ENCODE results near the gene SLC17A3. TPM values are rescaled to one million over a fixed set of nuclear protein-coding genes. Genes with fewer than 3 reads are reported as not detected.

Gene SLC17A3
- total RNA-seq, 4 donors from 2014 or later, result 0.22 TPM; not detected in 3

- TF ChIP-seq CTCF (IDR thresholded peaks at IDR 0.05 in 4 of 5, conservative IDR thresholded peaks at IDR 0.05 in 1 of 5) (no peak), POLR2A (IDR thresholded peaks at IDR 0.05) (no peak)
- no peak overlapping the region for H3K27ac ChIP-seq
- ATAC-seq, result no peak
- DNase-seq, result no peak
- no peaks in the 10 kb centered on the region for H3K4me1 ChIP-seq
- no peak overlapping the region for H3K4me3 ChIP-seq
- intact Hi-C loops (cut with DNase I; ENCODE audit: low total_unique reads), result no loop called here
- H3K27me3 ChIP-seq, result no peaks in the 10 kb centered on the region
- in situ Hi-C loops (cut with MboI; ENCODE audit: low sequenced_read_pairs in 4 of 4), result no loop called here
- H3K9me3 ChIP-seq, result no peaks in the 10 kb centered on the region
- no peaks in the 10 kb centered on the region for H3K36me3 ChIP-seq
These were observed 41.4 kb downstream of the SLC17A3 start for GRCh38 chr6:25832670-25833069.

- H3K9me3 ChIP-seq, result no peaks in the 10 kb centered on the region
- no peak overlapping the region for H3K27ac ChIP-seq
- DNase-seq (no peak), ATAC-seq (no peak)
- no peaks in the 10 kb centered on the region for H3K4me1 ChIP-seq
- H3K36me3 ChIP-seq, result no peaks in the 10 kb centered on the region
- in situ Hi-C loops (cut with MboI; ENCODE audit: low sequenced_read_pairs in 4 of 4), result no loop called here
- intact Hi-C loops (cut with DNase I; ENCODE audit: low total_unique reads), result no loop called here
- H3K4me3 ChIP-seq, result no peak overlapping the region
- no peak for TF ChIP-seq CTCF (IDR thresholded peaks at IDR 0.05 in 4 of 5, conservative IDR thresholded peaks at IDR 0.05 in 1 of 5)
- TF ChIP-seq POLR2A (IDR thresholded peaks at IDR 0.05), result no peak
- H3K27me3 ChIP-seq, result no peaks in the 10 kb centered on the region
These were observed 41.8 kb downstream of the SLC17A3 start for GRCh38 chr6:25832307-25832662.

- TF ChIP-seq POLR2A (IDR thresholded peaks at IDR 0.05), result no peak
- no peak for TF ChIP-seq CTCF (IDR thresholded peaks at IDR 0.05 in 4 of 5, conservative IDR thresholded peaks at IDR 0.05 in 1 of 5)
- Histone ChIP-seq H3K36me3 (no peaks in the 10 kb centered on the region), H3K4me3 (no peak within 1 kb of the TSS), H3K27me3 (no peaks in the 10 kb centered on the region), H3K27ac (no peak within 1 kb of the TSS), H3K4me1 (no peaks in the 10 kb centered on the region), H3K9me3 (no peaks in the 10 kb centered on the region)
- DNase-seq (no peak), ATAC-seq (no peak)
- intact Hi-C loops (cut with DNase I; ENCODE audit: low total_unique reads), result no loop called here
- in situ Hi-C loops (cut with MboI; ENCODE audit: low sequenced_read_pairs in 4 of 4), result no loop called here
These were observed 42.3 kb downstream of the SLC17A3 start, which contains the start of gene SLC17A1 for GRCh38 chr6:25831532-25832306. Gene SLC17A1 (minus strand): TSS chr6:25832052. CDS start chr6:25830557, 1,495 bp downstream.

- in situ Hi-C loops (cut with MboI; ENCODE audit: low sequenced_read_pairs in 4 of 4), result no loop called here
- no peak for TF ChIP-seq CTCF (IDR thresholded peaks at IDR 0.05 in 4 of 5, conservative IDR thresholded peaks at IDR 0.05 in 1 of 5)
- no peak for TF ChIP-seq POLR2A (IDR thresholded peaks at IDR 0.05)
These were observed 43.6 kb downstream of the SLC17A3 start for GRCh38 chr6:25830458-25830857.

More at GRCh38 chr6:25830458-25830857, 43.6 kb downstream of the SLC17A3 start:
- Histone ChIP-seq H3K4me1 (no peaks in the 10 kb centered on the region), H3K27me3 (no peaks in the 10 kb centered on the region), H3K27ac (no peak overlapping the region), H3K36me3 (no peaks in the 10 kb centered on the region), H3K9me3 (no peaks in the 10 kb centered on the region), H3K4me3 (no peak overlapping the region)
- ATAC-seq (no peak), DNase-seq (no peak)
- intact Hi-C loops (cut with DNase I; ENCODE audit: low total_unique reads), result no loop called here

Measured in gastrocnemius medialis (tissue), 4 donors.